OCI-LY1 (cell line): ENCODE data around the gene ARHGAP24.

Source experiments
- CTCF ChIP-seq: fragments of 200-600 bp; sonication (generic), shearing (Covaris generic); IDR thresholded peaks from 2 replicates; pipeline ENCODE4 v1.5.1; 2017; ENCODE audit warnings: mild to moderate bottlenecking, antibody characterized with exemption, low read length, moderate library complexity, mixed read lengths
- EZH2 ChIP-seq: fragments of 200-600 bp; sonication (generic), shearing (Covaris generic); IDR thresholded peaks from 2 replicates; pipeline ENCODE4 v1.8.0; 2017; ENCODE audit warnings: borderline replicate concordance, mixed run types, mild to moderate bottlenecking, antibody characterized with exemption, low read length, moderate library complexity, mixed read lengths

- TF ChIP-seq CTCF, result no peak
- TF ChIP-seq EZH2, result no peak
These were observed 238.1 kb downstream of the ARHGAP24 start for GRCh38 chr4:85713005-85713404.
